ENCODE data around the gene TMEM121. TPM values are rescaled to one million over a fixed set of nuclear protein-coding genes. Genes with fewer than 3 reads are reported as not detected.
"Not testable (repeated sequence)": the region's sequence is repeated elsewhere in the genome, so short reads cannot be mapped to it uniquely, and the experiment has no call there.

The TMEM121 gene
- total RNA-seq, 1 donor, result 1.8 TPM

GRCh38 chr14:105554523-105554922 lies 28.1 kb downstream of the TMEM121 start:
- no peaks in the 10 kb centered on the region for H3K4me1 ChIP-seq (ENCODE audit: insufficient read depth, low read length)
- peaks cover 3% of the 10 kb centered on the region for H3K27me3 ChIP-seq (ENCODE audit: insufficient read depth, low read length)
- no peak overlapping the region for H3K27ac ChIP-seq (ENCODE audit: low read depth, low read length)
- DNase-seq (ENCODE audit: insufficient read length, low spot score, missing footprints), result no peak
- no peaks in the 10 kb centered on the region for H3K9me3 ChIP-seq (ENCODE audit: low read depth, low read length)
- no peaks in the 10 kb centered on the region for H3K36me3 ChIP-seq (ENCODE audit: insufficient read depth, low read length)
- no peak overlapping the region for H3K4me2 ChIP-seq (ENCODE audit: insufficient read depth, low read length)
- H4K20me1 ChIP-seq (ENCODE audit: insufficient read depth, low read length), result no peaks in the 10 kb centered on the region
- TF ChIP-seq, protein P1, sequence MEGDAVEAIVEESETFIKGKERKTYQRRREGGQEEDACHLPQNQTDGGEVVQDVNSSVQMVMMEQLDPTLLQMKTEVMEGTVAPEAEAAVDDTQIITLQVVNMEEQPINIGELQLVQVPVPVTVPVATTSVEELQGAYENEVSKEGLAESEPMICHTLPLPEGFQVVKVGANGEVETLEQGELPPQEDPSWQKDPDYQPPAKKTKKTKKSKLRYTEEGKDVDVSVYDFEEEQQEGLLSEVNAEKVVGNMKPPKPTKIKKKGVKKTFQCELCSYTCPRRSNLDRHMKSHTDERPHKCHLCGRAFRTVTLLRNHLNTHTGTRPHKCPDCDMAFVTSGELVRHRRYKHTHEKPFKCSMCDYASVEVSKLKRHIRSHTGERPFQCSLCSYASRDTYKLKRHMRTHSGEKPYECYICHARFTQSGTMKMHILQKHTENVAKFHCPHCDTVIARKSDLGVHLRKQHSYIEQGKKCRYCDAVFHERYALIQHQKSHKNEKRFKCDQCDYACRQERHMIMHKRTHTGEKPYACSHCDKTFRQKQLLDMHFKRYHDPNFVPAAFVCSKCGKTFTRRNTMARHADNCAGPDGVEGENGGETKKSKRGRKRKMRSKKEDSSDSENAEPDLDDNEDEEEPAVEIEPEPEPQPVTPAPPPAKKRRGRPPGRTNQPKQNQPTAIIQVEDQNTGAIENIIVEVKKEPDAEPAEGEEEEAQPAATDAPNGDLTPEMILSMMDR (IDR thresholded peaks at IDR 0.05; ENCODE audit: extremely low read depth, low read depth, low read length), result no peak
- H2AFZ ChIP-seq (ENCODE audit: low read length), result no peak overlapping the region
- no peak overlapping the region for H3K4me3 ChIP-seq (ENCODE audit: insufficient read depth, low read length)
- no peaks in the 10 kb centered on the region for H3K79me2 ChIP-seq (ENCODE audit: insufficient read depth, low read length)

DNA sequence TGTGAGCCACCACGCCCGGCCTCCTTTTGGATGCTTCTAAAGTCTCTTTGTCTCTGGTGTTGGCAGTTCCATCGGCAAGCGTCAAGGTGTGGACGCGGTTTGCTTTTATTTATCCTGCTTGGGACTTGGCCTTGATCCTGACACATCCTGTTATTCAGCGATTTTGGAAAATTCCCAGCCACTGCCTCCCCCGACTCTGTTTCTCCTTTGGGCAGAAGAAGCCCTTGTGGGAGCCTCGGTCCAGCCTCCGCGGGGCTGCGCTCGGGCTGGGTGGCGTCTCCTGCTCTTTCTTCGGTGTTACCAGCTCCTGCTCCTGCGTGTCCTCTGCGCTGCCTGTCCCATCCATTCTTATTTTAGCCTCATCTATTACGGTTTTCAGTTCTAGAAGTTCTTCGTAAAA lies 31.3 kb downstream of the TMEM121 start:
- H3K79me2 ChIP-seq (ENCODE audit: insufficient read depth, low read length), result not testable (repeated sequence)

GRCh38 chr14:105558449-105559154 lies 32.2 kb downstream of the TMEM121 start:
- H3K4me2 ChIP-seq (ENCODE audit: insufficient read depth, low read length); H3K27ac ChIP-seq (ENCODE audit: low read depth, low read length); H4K20me1 ChIP-seq (ENCODE audit: insufficient read depth, low read length); H3K36me3 ChIP-seq (ENCODE audit: insufficient read depth, low read length); H3K27me3 ChIP-seq (ENCODE audit: insufficient read depth, low read length); H2AFZ ChIP-seq (ENCODE audit: low read length); H3K4me1 ChIP-seq (ENCODE audit: insufficient read depth, low read length); H3K9me3 ChIP-seq (ENCODE audit: low read depth, low read length); H3K79me2 ChIP-seq (ENCODE audit: insufficient read depth, low read length); H3K4me3 ChIP-seq (ENCODE audit: insufficient read depth, low read length); DNase-seq (ENCODE audit: insufficient read length, low spot score, missing footprints): not testable (repeated sequence)
- TF ChIP-seq, protein P1 (IDR thresholded peaks at IDR 0.05; ENCODE audit: extremely low read depth, low read depth, low read length), result peak; percentile 9

More for the DNA sequence above, 31.3 kb downstream of the TMEM121 start:
- H3K4me1 ChIP-seq (ENCODE audit: insufficient read depth, low read length); H3K4me3 ChIP-seq (ENCODE audit: insufficient read depth, low read length); H3K4me2 ChIP-seq (ENCODE audit: insufficient read depth, low read length); H3K9me3 ChIP-seq (ENCODE audit: low read depth, low read length); H3K27me3 ChIP-seq (ENCODE audit: insufficient read depth, low read length); H3K36me3 ChIP-seq (ENCODE audit: insufficient read depth, low read length); H2AFZ ChIP-seq (ENCODE audit: low read length); DNase-seq (ENCODE audit: insufficient read length, low spot score, missing footprints); H4K20me1 ChIP-seq (ENCODE audit: insufficient read depth, low read length); H3K27ac ChIP-seq (ENCODE audit: low read depth, low read length): not testable (repeated sequence)

DNA sequence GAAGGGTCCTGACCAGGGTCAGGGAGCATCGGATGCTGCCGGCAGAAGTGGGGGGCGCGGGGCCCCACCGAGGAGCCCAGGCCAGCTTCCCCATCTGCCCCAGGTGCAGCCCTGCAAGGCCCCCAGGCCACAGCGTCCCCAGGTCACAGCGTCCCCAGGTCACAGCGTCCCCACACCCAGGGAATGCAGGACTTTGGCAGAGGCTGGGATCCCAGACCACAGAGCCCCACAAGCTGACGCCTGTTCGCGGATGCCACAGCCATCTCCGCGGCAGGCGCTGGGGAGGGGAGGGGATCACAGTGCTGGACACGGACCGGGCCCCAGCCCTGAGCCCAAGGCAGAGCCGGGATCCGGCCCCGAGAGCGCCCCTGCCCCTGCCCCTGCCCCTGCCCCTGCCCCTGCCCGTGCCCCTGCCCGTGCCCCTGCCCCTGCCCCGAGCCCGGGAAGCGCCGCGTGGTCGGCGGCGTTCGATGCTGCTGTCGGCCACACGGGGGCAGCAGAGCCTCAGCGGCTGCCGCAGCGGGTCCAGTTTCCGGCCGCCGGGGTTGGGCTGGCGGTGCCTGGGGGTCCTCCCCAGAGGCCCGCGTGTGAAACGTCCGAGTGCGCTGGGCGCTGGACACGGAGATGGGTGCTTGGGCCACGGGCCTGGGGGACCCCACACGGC lies 33.1 kb downstream of the TMEM121 start:
- not testable (repeated sequence) for H3K4me3 ChIP-seq (ENCODE audit: insufficient read depth, low read length); H2AFZ ChIP-seq (ENCODE audit: low read length); H3K79me2 ChIP-seq (ENCODE audit: insufficient read depth, low read length); H3K27ac ChIP-seq (ENCODE audit: low read depth, low read length); H3K36me3 ChIP-seq (ENCODE audit: insufficient read depth, low read length); H3K4me2 ChIP-seq (ENCODE audit: insufficient read depth, low read length); H3K27me3 ChIP-seq (ENCODE audit: insufficient read depth, low read length); H3K4me1 ChIP-seq (ENCODE audit: insufficient read depth, low read length); DNase-seq (ENCODE audit: insufficient read length, low spot score, missing footprints); H4K20me1 ChIP-seq (ENCODE audit: insufficient read depth, low read length); H3K9me3 ChIP-seq (ENCODE audit: low read depth, low read length)

DNA sequence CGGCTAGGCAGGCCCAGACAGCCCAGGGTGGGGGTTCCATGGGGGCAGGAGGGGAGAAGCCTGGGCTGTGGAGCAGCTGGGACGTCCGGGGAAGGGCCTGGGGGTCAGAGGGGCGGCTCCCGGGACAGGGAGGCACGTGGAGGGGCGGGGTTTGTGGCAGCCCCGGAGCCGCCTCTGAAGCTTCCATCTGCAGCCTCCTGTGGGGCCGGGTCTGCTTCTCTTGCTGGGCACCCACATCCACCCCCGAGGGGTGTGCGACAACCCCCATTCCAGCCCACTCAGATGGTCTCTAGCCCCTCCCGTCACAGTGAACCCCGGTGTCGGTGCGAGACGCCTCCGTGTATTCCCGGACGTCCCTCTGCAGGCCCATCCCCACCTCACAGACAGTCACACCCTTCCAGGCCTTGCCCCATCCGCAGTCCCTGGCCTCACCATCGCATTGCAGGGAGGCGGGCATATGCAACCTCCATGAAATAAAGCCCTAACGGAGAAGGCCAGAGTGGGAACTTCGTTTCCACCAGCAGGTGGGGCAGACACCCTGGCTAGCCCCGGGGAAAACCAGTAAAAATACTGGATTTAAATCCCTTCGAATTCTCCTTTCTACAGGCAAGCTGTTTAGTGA lies 33.8 kb downstream of the TMEM121 start:
- not testable (repeated sequence) for H3K4me3 ChIP-seq (ENCODE audit: insufficient read depth, low read length); H3K36me3 ChIP-seq (ENCODE audit: insufficient read depth, low read length); DNase-seq (ENCODE audit: insufficient read length, low spot score, missing footprints); H4K20me1 ChIP-seq (ENCODE audit: insufficient read depth, low read length); H3K4me1 ChIP-seq (ENCODE audit: insufficient read depth, low read length); H3K4me2 ChIP-seq (ENCODE audit: insufficient read depth, low read length); H3K79me2 ChIP-seq (ENCODE audit: insufficient read depth, low read length); H3K27ac ChIP-seq (ENCODE audit: low read depth, low read length); H2AFZ ChIP-seq (ENCODE audit: low read length); H3K9me3 ChIP-seq (ENCODE audit: low read depth, low read length); H3K27me3 ChIP-seq (ENCODE audit: insufficient read depth, low read length)

GRCh38 chr14:105561345-105561744 lies 35.0 kb downstream of the TMEM121 start:
- not testable (repeated sequence) for H2AFZ ChIP-seq (ENCODE audit: low read length)

More at GRCh38 chr14:105561345-105561744, 35.0 kb downstream of the TMEM121 start:
- not testable (repeated sequence) for H3K27me3 ChIP-seq (ENCODE audit: insufficient read depth, low read length); H3K79me2 ChIP-seq (ENCODE audit: insufficient read depth, low read length); H3K9me3 ChIP-seq (ENCODE audit: low read depth, low read length); H3K4me3 ChIP-seq (ENCODE audit: insufficient read depth, low read length); H4K20me1 ChIP-seq (ENCODE audit: insufficient read depth, low read length); DNase-seq (ENCODE audit: insufficient read length, low spot score, missing footprints); H3K27ac ChIP-seq (ENCODE audit: low read depth, low read length); H3K36me3 ChIP-seq (ENCODE audit: insufficient read depth, low read length); H3K4me1 ChIP-seq (ENCODE audit: insufficient read depth, low read length); H3K4me2 ChIP-seq (ENCODE audit: insufficient read depth, low read length)
